ENCODE measurements around the gene ITGAL. TPM values are rescaled to one million over a fixed set of nuclear protein-coding genes. Genes with fewer than 3 reads are reported as not detected.

The ITGAL gene
- total RNA-seq, 1 donor from 2014 or later, result not detected

DNA sequence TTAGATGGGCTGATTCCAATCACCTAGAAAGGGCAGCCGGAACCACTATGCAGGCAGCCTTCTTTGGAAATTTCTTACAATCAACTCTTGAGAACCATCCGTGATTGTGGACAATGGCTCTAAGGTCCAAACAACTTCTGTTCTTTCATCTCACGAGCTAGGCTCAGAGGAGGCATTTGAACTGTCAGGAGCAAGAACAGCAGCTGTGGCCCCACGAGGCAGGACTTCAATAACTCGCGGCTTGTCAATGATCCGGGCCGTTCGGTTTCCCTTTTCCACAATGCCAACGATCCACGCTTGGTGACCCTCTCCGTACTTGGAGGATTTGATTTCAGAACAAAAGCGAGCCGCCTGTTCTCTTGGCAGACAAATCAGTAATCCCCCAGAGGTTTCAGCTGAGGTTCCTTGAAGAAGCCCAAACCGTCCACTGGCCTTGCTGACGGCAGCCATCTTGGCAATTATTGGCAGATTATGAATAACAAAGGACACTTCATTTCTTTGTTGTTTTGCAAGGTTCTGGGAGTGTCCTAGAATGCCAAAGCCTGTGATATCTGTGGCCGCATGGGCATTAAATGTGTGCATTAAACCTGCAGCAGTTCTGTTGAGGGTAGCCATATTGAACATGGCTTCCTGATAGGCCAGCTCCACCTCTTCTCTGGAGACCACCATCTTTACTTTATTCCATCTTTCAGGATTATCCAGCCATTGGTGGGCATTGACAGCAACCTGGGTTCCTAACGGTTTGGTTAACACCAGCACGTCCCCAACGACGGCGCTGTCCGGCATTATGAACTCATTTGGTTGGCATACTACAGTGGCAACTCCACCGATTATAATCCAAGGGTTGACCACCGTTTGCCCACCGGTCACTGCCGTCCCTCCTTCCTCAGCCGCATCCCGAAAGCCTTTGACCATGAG is 28.1 kb upstream of the ITGAL start:
- TF ChIP-seq, protein P1, sequence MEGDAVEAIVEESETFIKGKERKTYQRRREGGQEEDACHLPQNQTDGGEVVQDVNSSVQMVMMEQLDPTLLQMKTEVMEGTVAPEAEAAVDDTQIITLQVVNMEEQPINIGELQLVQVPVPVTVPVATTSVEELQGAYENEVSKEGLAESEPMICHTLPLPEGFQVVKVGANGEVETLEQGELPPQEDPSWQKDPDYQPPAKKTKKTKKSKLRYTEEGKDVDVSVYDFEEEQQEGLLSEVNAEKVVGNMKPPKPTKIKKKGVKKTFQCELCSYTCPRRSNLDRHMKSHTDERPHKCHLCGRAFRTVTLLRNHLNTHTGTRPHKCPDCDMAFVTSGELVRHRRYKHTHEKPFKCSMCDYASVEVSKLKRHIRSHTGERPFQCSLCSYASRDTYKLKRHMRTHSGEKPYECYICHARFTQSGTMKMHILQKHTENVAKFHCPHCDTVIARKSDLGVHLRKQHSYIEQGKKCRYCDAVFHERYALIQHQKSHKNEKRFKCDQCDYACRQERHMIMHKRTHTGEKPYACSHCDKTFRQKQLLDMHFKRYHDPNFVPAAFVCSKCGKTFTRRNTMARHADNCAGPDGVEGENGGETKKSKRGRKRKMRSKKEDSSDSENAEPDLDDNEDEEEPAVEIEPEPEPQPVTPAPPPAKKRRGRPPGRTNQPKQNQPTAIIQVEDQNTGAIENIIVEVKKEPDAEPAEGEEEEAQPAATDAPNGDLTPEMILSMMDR (IDR thresholded peaks at IDR 0.05; ENCODE audit: partially characterized antibody, unreplicated experiment), result no peak
- H3K27me3 Mint-ChIP-seq (ENCODE audit: unreplicated experiment), result peaks cover 8% of the 10 kb centered on the region
- peaks cover 14% of the 10 kb centered on the region for H3K4me1 Mint-ChIP-seq (ENCODE audit: low read depth, unreplicated experiment)
- H3K27ac Mint-ChIP-seq (ENCODE audit: unreplicated experiment), result peak overlapping the region; percentile 81
- peaks cover 8% of the 10 kb centered on the region for H3K9me3 Mint-ChIP-seq (ENCODE audit: unreplicated experiment)
- peak overlapping the region; percentile 94 for H3K4me3 Mint-ChIP-seq (ENCODE audit: unreplicated experiment)
- peaks cover 12% of the 10 kb centered on the region for H3K36me3 Mint-ChIP-seq (ENCODE audit: unreplicated experiment)
- DNase-seq, result no peak

DNA sequence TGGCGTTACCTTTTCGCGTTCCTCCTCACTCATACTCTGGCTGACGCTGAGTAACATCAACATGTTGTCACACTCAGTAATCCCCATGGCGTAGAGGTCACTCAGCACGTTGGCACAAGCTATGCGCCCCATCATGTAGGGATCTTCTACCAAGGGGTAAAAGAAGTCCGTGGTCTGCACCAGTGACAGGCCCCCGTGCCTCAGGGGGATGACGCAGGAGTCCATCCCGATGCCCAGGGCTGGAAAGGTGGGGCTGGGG is 27.5 kb upstream of the ITGAL start:
- H3K4me3 Mint-ChIP-seq (ENCODE audit: unreplicated experiment), result peak overlapping the region; percentile 94
- H3K9me3 Mint-ChIP-seq (ENCODE audit: unreplicated experiment), result peaks cover 8% of the 10 kb centered on the region
- TF ChIP-seq, protein P1 (IDR thresholded peaks at IDR 0.05; ENCODE audit: partially characterized antibody, unreplicated experiment), result no peak
- peaks cover 8% of the 10 kb centered on the region for H3K27me3 Mint-ChIP-seq (ENCODE audit: unreplicated experiment)
- DNase-seq, result no peak
- peaks cover 14% of the 10 kb centered on the region for H3K4me1 Mint-ChIP-seq (ENCODE audit: low read depth, unreplicated experiment)
- peaks cover 12% of the 10 kb centered on the region for H3K36me3 Mint-ChIP-seq (ENCODE audit: unreplicated experiment)
- H3K27ac Mint-ChIP-seq (ENCODE audit: unreplicated experiment), result peak overlapping the region; percentile 81

DNA sequence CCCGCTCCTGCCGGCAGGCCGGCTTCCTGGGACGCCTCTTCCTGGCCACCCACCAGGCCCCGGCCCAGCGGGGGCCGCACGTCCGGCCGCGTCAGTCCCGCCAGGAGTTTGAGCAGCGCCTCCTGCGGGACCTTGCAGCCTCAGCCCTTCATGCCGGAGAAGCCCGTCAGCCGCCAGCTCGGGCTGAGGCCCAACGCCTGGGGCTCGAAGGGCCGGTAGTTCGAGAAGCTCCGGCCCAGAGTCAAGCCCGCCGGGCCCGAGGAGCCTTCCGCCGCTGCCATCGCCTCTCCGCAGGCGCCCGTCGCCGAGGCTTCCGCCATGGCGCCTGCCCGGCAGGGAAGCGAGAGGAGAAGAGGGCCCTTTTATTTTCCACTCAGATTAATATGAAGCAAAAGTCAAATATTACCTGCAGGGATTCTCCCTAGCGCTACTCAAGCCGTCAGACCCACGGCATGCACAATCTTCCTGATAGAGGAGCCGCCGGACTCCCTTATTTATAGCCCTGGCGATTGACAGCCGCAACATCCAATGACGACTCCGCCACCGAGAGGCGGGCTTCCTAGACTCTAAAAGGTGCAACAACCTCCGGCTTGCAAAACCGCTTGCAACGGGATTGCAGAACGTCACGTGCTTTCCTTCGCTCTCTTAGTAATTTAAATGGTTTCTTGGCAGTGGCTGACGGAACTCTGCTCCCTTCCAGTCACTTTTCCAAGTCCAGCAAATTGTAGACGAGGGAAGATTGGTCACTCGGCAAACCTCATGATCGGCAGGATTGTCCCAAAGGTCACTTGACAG is 26.9 kb upstream of the ITGAL start, which contains the start of gene SEPHS2:
SEPHS2 (minus strand) TSS at position 467 of the 795 bp plus-strand sequence; CDS start at position 320, 147 bp downstream.
- H3K36me3 Mint-ChIP-seq (ENCODE audit: unreplicated experiment), result peaks cover 12% of the 10 kb centered on the region
- peak; percentile 94 for DNase-seq
- H3K27ac Mint-ChIP-seq (ENCODE audit: unreplicated experiment), result peak within 1 kb of the TSS; percentile 81
- peaks cover 5% of the 10 kb centered on the region for H3K9me3 Mint-ChIP-seq (ENCODE audit: unreplicated experiment)
- peak within 1 kb of the TSS; percentile 94 for H3K4me3 Mint-ChIP-seq (ENCODE audit: unreplicated experiment)
- H3K4me1 Mint-ChIP-seq (ENCODE audit: low read depth, unreplicated experiment), result peaks cover 14% of the 10 kb centered on the region
- TF ChIP-seq, protein P1 (IDR thresholded peaks at IDR 0.05; ENCODE audit: partially characterized antibody, unreplicated experiment), result no peak
- peaks cover 8% of the 10 kb centered on the region for H3K27me3 Mint-ChIP-seq (ENCODE audit: unreplicated experiment)

DNA sequence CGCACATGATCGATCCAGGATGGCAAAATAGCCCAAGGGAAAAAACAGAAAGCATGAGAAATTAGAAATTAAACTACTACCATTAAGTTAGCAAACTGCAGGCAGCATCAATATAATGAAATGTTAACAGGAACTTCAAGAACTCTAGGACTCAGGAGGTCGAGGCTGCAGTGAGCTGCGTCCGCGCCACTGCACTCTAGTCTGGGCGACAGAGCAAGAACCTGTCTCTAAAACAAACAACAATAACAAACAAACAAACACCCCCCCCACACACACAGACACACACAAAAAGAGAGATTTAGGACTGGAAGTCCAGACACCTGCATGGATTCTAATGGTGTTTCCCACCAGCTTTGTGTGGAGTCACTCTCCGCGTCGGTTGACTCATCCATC is 26.3 kb upstream of the ITGAL start:
- peaks cover 14% of the 10 kb centered on the region for H3K4me1 Mint-ChIP-seq (ENCODE audit: low read depth, unreplicated experiment)
- peaks cover 8% of the 10 kb centered on the region for H3K27me3 Mint-ChIP-seq (ENCODE audit: unreplicated experiment)
- peak overlapping the region; percentile 91 for H3K4me3 Mint-ChIP-seq (ENCODE audit: unreplicated experiment)
- no peak for DNase-seq
- H3K36me3 Mint-ChIP-seq (ENCODE audit: unreplicated experiment), result peaks cover 12% of the 10 kb centered on the region
- TF ChIP-seq, protein P1 (IDR thresholded peaks at IDR 0.05; ENCODE audit: partially characterized antibody, unreplicated experiment), result no peak
- H3K27ac Mint-ChIP-seq (ENCODE audit: unreplicated experiment), result peak overlapping the region; percentile 79
- peaks cover 4% of the 10 kb centered on the region for H3K9me3 Mint-ChIP-seq (ENCODE audit: unreplicated experiment)
